Loucy (cell line): ENCODE data around the gene IGF2.

Source experiments
- CTCF ChIP-seq: fragments of 200-600 bp; sonication (generic); conservative IDR thresholded peaks from 2 replicates; pipeline ENCODE4 v1.5.1; 2014; ENCODE audit warnings: mild to moderate bottlenecking, antibody characterized with exemption, low read length
- EZH2phosphoT487 ChIP-seq: fragments of 200-600 bp; IDR thresholded peaks from 2 replicates; pipeline ENCODE4 v1.6.1; 2018; ENCODE audit warnings: antibody characterized with exemption, mild to moderate bottlenecking, moderate library complexity, borderline replicate concordance

- TF ChIP-seq CTCF = no peak
- no peak for TF ChIP-seq EZH2phosphoT487
Observed at GRCh38 chr11:2122907-2123627, 16.1 kb downstream of the IGF2 start.
